WTC11 (cell line): ENCODE results near the gene MFSD12. TPM values are rescaled to one million over a fixed set of nuclear protein-coding genes. Genes with fewer than 3 reads are reported as not detected.

ENCODE experiments used
- ATAC-seq: fragments of 200-7000 bp; cut with Tn5 transposase; 2 replicates; pipeline ENCODE4 v1.10.0; 2021; ENCODE audit warnings: mild to moderate bottlenecking, moderate library complexity
- CTCF ChIA-PET: fragments of 300-600 bp; sonication (Branson Sonifier 250); formaldehyde crosslinking; loops from one replicate; lab custom pipeline; 2021; ENCODE audit warnings: antibody characterized with exemption; lab: Charles Lee
- POLR2A ChIA-PET: fragments of 350-600 bp; sonication (Branson Sonifier 250); formaldehyde crosslinking; loops from one replicate; lab custom pipeline; 2021; ENCODE audit warnings: antibody characterized with exemption; lab: Charles Lee
- DNase-seq: peaks from one replicate; pipeline ENCODE4 v3.0.0; 2021; ENCODE audit warnings: low spot score
- H3K27ac Mint-ChIP-seq: 2 replicates; pipeline ENCODE4 v1.8.0; 2021; ENCODE audit warnings: mixed read lengths
- H3K27me3 Mint-ChIP-seq: 2 replicates; pipeline ENCODE4 v1.8.0; 2021; ENCODE audit warnings: low read depth, mild to moderate bottlenecking, moderate library complexity, mixed read lengths
- H3K36me3 Mint-ChIP-seq: 2 replicates; pipeline ENCODE4 v1.8.0; 2021; ENCODE audit warnings: mixed read lengths
- H3K4me1 Mint-ChIP-seq: 2 replicates; pipeline ENCODE4 v1.8.0; 2022; ENCODE audit warnings: mixed read lengths
- H3K4me3 Mint-ChIP-seq: 2 replicates; pipeline ENCODE4 v1.8.0; 2021; ENCODE audit warnings: mild to moderate bottlenecking, moderate library complexity, mixed read lengths
- H3K9me3 Mint-ChIP-seq: 2 replicates; pipeline ENCODE4 v1.8.0; 2021; ENCODE audit warnings: mixed read lengths
- ATF1 ChIP-seq: sonication (generic); formaldehyde crosslinking; IDR thresholded peaks from 2 replicates; pipeline ENCODE4 v1.8.1; 2023; ENCODE audit warnings: mild to moderate bottlenecking, moderate library complexity, missing genetic modification reagents
- ATF3 ChIP-seq: sonication (generic); formaldehyde crosslinking; conservative IDR thresholded peaks from 2 replicates; pipeline ENCODE4 v1.8.1; 2022; ENCODE audit warnings: mild to moderate bottlenecking, missing genetic modification reagents
- CREB1 ChIP-seq: sonication (generic); formaldehyde crosslinking; IDR thresholded peaks from 2 replicates; pipeline ENCODE4 v1.8.0; 2023; ENCODE audit warnings: mild to moderate bottlenecking, missing genetic modification reagents
- CREM ChIP-seq: sonication (generic); formaldehyde crosslinking; IDR thresholded peaks from 2 replicates; pipeline ENCODE4 v1.8.1; 2022; ENCODE audit warnings: mild to moderate bottlenecking, missing genetic modification reagents, moderate library complexity
- ELF4 ChIP-seq: sonication (generic); formaldehyde crosslinking; IDR thresholded peaks from 2 replicates; pipeline ENCODE4 v1.8.1; 2022; ENCODE audit warnings: low read depth, mild to moderate bottlenecking, moderate library complexity, missing genetic modification reagents
- IRF1 ChIP-seq: sonication (generic); formaldehyde crosslinking; IDR thresholded peaks from 2 replicates; pipeline ENCODE4 v1.8.0; 2023; ENCODE audit warnings: missing genetic modification reagents
- JAZF1 ChIP-seq: fragments of 250-450 bp; sonication (Bioruptor Pico); IDR thresholded peaks from 2 replicates; pipeline ENCODE4 v1.9.0; 2021; ENCODE audit warnings: moderate library complexity, mild to moderate bottlenecking, inconsistent platforms
- JUN ChIP-seq: sonication (generic); formaldehyde crosslinking; IDR thresholded peaks from 2 replicates; pipeline ENCODE4 v1.8.0; 2023; ENCODE audit warnings: mild to moderate bottlenecking, missing genetic modification reagents
- NFE2L1 ChIP-seq: sonication (generic); formaldehyde crosslinking; IDR thresholded peaks from 2 replicates; pipeline ENCODE4 v1.8.1; 2023; ENCODE audit warnings: missing genetic modification reagents
- NR1H2 ChIP-seq: sonication (generic); formaldehyde crosslinking; IDR thresholded peaks from 2 replicates; pipeline ENCODE4 v1.9.0; 2021; ENCODE audit warnings: mild to moderate bottlenecking, moderate library complexity, missing genetic modification reagents
- PRRX2 ChIP-seq: fragments of 250-450 bp; sonication (Bioruptor Pico); IDR thresholded peaks from 2 replicates; pipeline ENCODE4 v1.8.0; 2021; ENCODE audit warnings: mild to moderate bottlenecking
- RORB ChIP-seq: fragments of 250-450 bp; sonication (Bioruptor Pico); IDR thresholded peaks from 2 replicates; pipeline ENCODE4 v1.9.0; 2021; ENCODE audit warnings: mild to moderate bottlenecking
- SOX15 ChIP-seq: fragments of 250-450 bp; sonication (Bioruptor Pico); IDR thresholded peaks from 2 replicates; pipeline ENCODE4 v1.9.0; 2021; ENCODE audit warnings: mild to moderate bottlenecking
- ZMAT4 ChIP-seq: fragments of 250-450 bp; sonication (Bioruptor Pico); IDR thresholded peaks from 2 replicates; pipeline ENCODE4 v1.9.0; 2021; ENCODE audit warnings: mild to moderate bottlenecking
- ZNF416 ChIP-seq: fragments of 250-450 bp; sonication (Bioruptor Pico); IDR thresholded peaks from 2 replicates; pipeline ENCODE4 v1.9.0; 2021; ENCODE audit warnings: mild to moderate bottlenecking, inconsistent platforms
- total RNA-seq: library from RNA; stranded (reverse); gene quantifications from 3 replicates; pipeline ENCODE4 v1.2.3, GENCODE V29; 2021
- TF ChIP-seq, protein P1 (sequence below): sonication (generic); formaldehyde crosslinking; IDR thresholded peaks from 2 replicates; pipeline ENCODE4 v1.8.1; 2022; ENCODE audit warnings: missing genetic modification reagents, borderline replicate concordance
- TF ChIP-seq, protein P2 (sequence below): sonication (generic); formaldehyde crosslinking; IDR thresholded peaks from 2 replicates; pipeline ENCODE4 v1.8.1; 2023; ENCODE audit warnings: mild to moderate bottlenecking, missing genetic modification reagents
- TF ChIP-seq, protein P3 (sequence below): sonication (generic); formaldehyde crosslinking; IDR thresholded peaks from 2 replicates; pipeline ENCODE4 v1.8.1; 2023; ENCODE audit warnings: mild to moderate bottlenecking, missing genetic modification reagents

MFSD12 gene
- total RNA-seq, 1 experiment from 2014 or later = 59.9 TPM

GRCh38 chr19:3494559-3494958, 62.8 kb downstream of the MFSD12 start:
- Mint-ChIP-seq H3K4me3 (no peak overlapping the region), H3K36me3 (peaks cover 31% of the 10 kb centered on the region), H3K27ac (no peak overlapping the region), H3K27me3 (no peaks in the 10 kb centered on the region), H3K9me3 (no peaks in the 10 kb centered on the region), H3K4me1 (0 out of 2 replicates have a peak, but pooled peaks cover 3% of the 10 kb centered on the region)
- ATAC-seq = no peak
- no peak for DNase-seq
- TF ChIP-seq SOX15 (CRISPR knock-in tag) = no peak
- TF ChIP-seq RORB (CRISPR knock-in tag) = no peak
- TF ChIP-seq JAZF1 = no peak
- TF ChIP-seq, protein P1, sequence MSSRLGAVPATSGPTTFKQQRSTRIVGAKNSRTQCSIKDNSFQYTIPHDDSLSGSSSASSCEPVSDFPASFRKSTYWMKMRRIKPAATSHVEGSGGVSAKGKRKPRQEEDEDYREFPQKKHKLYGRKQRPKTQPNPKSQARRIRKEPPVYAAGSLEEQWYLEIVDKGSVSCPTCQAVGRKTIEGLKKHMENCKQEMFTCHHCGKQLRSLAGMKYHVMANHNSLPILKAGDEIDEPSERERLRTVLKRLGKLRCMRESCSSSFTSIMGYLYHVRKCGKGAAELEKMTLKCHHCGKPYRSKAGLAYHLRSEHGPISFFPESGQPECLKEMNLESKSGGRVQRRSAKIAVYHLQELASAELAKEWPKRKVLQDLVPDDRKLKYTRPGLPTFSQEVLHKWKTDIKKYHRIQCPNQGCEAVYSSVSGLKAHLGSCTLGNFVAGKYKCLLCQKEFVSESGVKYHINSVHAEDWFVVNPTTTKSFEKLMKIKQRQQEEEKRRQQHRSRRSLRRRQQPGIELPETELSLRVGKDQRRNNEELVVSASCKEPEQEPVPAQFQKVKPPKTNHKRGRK (CRISPR knock-in tag) = no peak
- TF ChIP-seq NFE2L1 (CRISPR knock-in tag) = no peak
- no peak for TF ChIP-seq IRF1
- TF ChIP-seq ZNF416 (CRISPR knock-in tag) = no peak
- TF ChIP-seq ZMAT4 = no peak
- TF ChIP-seq, protein P2, sequence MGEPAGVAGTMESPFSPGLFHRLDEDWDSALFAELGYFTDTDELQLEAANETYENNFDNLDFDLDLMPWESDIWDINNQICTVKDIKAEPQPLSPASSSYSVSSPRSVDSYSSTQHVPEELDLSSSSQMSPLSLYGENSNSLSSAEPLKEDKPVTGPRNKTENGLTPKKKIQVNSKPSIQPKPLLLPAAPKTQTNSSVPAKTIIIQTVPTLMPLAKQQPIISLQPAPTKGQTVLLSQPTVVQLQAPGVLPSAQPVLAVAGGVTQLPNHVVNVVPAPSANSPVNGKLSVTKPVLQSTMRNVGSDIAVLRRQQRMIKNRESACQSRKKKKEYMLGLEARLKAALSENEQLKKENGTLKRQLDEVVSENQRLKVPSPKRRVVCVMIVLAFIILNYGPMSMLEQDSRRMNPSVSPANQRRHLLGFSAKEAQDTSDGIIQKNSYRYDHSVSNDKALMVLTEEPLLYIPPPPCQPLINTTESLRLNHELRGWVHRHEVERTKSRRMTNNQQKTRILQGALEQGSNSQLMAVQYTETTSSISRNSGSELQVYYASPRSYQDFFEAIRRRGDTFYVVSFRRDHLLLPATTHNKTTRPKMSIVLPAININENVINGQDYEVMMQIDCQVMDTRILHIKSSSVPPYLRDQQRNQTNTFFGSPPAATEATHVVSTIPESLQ (CRISPR knock-in tag) = no peak
- no peak for TF ChIP-seq CREB1 (CRISPR knock-in tag)
- no peak for TF ChIP-seq JUN (CRISPR knock-in tag)
- TF ChIP-seq ATF3 (CRISPR knock-in tag) = no peak
- TF ChIP-seq, protein P3, sequence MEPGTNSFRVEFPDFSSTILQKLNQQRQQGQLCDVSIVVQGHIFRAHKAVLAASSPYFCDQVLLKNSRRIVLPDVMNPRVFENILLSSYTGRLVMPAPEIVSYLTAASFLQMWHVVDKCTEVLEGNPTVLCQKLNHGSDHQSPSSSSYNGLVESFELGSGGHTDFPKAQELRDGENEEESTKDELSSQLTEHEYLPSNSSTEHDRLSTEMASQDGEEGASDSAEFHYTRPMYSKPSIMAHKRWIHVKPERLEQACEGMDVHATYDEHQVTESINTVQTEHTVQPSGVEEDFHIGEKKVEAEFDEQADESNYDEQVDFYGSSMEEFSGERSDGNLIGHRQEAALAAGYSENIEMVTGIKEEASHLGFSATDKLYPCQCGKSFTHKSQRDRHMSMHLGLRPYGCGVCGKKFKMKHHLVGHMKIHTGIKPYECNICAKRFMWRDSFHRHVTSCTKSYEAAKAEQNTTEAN (CRISPR knock-in tag) = no peak
- TF ChIP-seq ELF4 (CRISPR knock-in tag) = no peak
- TF ChIP-seq ATF1 = no peak
- TF ChIP-seq CREM (CRISPR knock-in tag) = no peak
- no peak for TF ChIP-seq PRRX2 (CRISPR knock-in tag)
- no peak for TF ChIP-seq NR1H2 (CRISPR knock-in tag)
- ChIA-PET POLR2A (interaction anchor here (0.6 kb wide), 1 partner anchor 10 kb away, joined by 4 read pairs; no protein-coding TSS in a partner anchor), CTCF (interaction anchor here (1.0 to 2.3 kb wide), 3 partner anchors 9 to 189 kb away, joined by 3 to 16 read pairs (median 3); partner anchors contain the start of gene SMIM44)

Other genes with a start within 250 kb of the MFSD12 start
- gene NFIC, start 191.0 kb downstream of the MFSD12 start, total RNA-seq = 3.5 to 4.4 TPM (median 4.0 TPM) in 3 replicates
- 2.8 to 9.9 TPM (median 7.4 TPM) in 3 replicates for gene SMIM24, start 77.1 kb downstream of the MFSD12 start, total RNA-seq
- not detected in 3 replicates for gene SMIM44, start 74.1 kb downstream of the MFSD12 start, total RNA-seq
- 16.9 to 22.2 TPM (median 18.3 TPM) in 3 replicates for gene DOHH, start 56.9 kb downstream of the MFSD12 start, total RNA-seq
- 43.6 to 60.8 TPM (median 44.4 TPM) in 3 replicates for gene FZR1, start 51.3 kb downstream of the MFSD12 start, total RNA-seq
- 3.3 to 6.3 TPM (median 4.7 TPM) in 3 replicates for gene TEKTIP1, start 18.4 kb downstream of the MFSD12 start, total RNA-seq
- 115 to 132 TPM (median 121 TPM) in 3 replicates for gene HMG20B, start 15.4 kb upstream of the MFSD12 start, total RNA-seq
- 1.0 to 2.3 TPM (median 1.6 TPM) in 3 replicates for gene GIPC3, start 27.9 kb upstream of the MFSD12 start, total RNA-seq
- gene TBXA2R, start 49.3 kb upstream of the MFSD12 start, total RNA-seq = 1.0 to 1.4 TPM (median 1.3 TPM) in 3 replicates
- 39.3 to 43.0 TPM (median 42.2 TPM) in 3 replicates for gene CACTIN, start 69.2 kb upstream of the MFSD12 start, total RNA-seq
- 34.0 to 36.2 TPM (median 36.0 TPM) in 3 replicates for gene PIP5K1C, start 142.9 kb upstream of the MFSD12 start, total RNA-seq
- 36.2 to 44.0 TPM (median 39.7 TPM) in 3 replicates for gene TJP3, start 150.8 kb upstream of the MFSD12 start, total RNA-seq
- gene APBA3, start 204.1 kb upstream of the MFSD12 start, total RNA-seq = 27.5 to 29.6 TPM (median 28.1 TPM) in 3 replicates
- 60.9 to 65.3 TPM (median 62.3 TPM) in 3 replicates for gene MRPL54, start 205.1 kb upstream of the MFSD12 start, total RNA-seq
- 0.09 TPM in 1 of 3 replicates, not detected in the others for gene RAX2, start 214.6 kb upstream of the MFSD12 start, total RNA-seq
- 26.1 to 29.0 TPM (median 28.3 TPM) in 3 replicates for gene MATK, start 228.8 kb upstream of the MFSD12 start, total RNA-seq